Suprapubic skin (tissue), 3 donors: Measurements from ENCODE around the gene BMP2.

Experiments
- POLR2A ChIP-seq, 2 donors: fragments of 450-650 bp; IDR thresholded peaks; one replicate each; pipeline ENCODE4 v1.6.1; 2017; ENCODE audit warnings: antibody characterized with exemption in 2 of 2, mild to moderate bottlenecking in 2 of 2, moderate library complexity in 2 of 2
- TF ChIP-seq, protein P1 (sequence below), 2 donors: fragments of 200-600 bp in 1 of 2; fragments of 450-650 bp in 1 of 2; sonication (generic) in 1 of 2; IDR thresholded peaks; one replicate each; pipeline ENCODE4 v1.5.1; 2016 to 2019; ENCODE audit warnings: antibody characterized with exemption in 2 of 2, mild to moderate bottlenecking in 1 of 2, moderate library complexity in 1 of 2

DNA sequence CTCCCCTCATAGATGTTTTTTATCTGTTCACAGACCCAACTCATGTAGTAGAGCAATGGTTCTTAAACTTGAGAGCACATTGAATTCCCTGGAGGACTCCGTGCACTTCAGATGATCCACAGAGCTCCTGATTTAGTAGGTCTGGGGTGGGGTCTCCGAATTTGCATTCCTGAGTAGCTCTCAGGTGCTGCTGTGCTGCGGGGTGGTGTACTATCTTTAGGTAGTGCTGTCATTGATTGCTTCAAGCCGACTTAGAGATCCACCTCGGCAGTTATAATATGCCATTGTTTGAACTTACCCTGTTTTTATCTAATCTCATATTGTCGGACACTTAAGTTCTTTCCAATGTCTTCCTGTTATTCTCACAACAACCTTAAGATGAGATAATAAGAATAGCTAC, 45.0 kb downstream of the BMP2 start:
- TF ChIP-seq, protein P1, sequence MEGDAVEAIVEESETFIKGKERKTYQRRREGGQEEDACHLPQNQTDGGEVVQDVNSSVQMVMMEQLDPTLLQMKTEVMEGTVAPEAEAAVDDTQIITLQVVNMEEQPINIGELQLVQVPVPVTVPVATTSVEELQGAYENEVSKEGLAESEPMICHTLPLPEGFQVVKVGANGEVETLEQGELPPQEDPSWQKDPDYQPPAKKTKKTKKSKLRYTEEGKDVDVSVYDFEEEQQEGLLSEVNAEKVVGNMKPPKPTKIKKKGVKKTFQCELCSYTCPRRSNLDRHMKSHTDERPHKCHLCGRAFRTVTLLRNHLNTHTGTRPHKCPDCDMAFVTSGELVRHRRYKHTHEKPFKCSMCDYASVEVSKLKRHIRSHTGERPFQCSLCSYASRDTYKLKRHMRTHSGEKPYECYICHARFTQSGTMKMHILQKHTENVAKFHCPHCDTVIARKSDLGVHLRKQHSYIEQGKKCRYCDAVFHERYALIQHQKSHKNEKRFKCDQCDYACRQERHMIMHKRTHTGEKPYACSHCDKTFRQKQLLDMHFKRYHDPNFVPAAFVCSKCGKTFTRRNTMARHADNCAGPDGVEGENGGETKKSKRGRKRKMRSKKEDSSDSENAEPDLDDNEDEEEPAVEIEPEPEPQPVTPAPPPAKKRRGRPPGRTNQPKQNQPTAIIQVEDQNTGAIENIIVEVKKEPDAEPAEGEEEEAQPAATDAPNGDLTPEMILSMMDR (IDR thresholded peaks at IDR 0.05) = no peak
- no peak for TF ChIP-seq POLR2A (IDR thresholded peaks at IDR 0.05)
